Body of pancreas (tissue), 4 donors: ENCODE data around the gene LMNTD1.

ENCODE experiments used
- POLR2A ChIP-seq, 3 donors: fragments of 450-650 bp; IDR thresholded peaks; one replicate each; pipeline ENCODE4 v1.6.1; 2016; ENCODE audit warnings: antibody characterized with exemption in 3 of 3, mild to moderate bottlenecking in 2 of 3
- TF ChIP-seq, protein P1 (sequence below), 7 experiments: fragments of 450-650 bp in 4 of 7; fragments of 200-600 bp in 3 of 7; sonication (generic) in 3 of 7; IDR thresholded peaks; one replicate each; pipeline ENCODE4 v1.5.1; 2016 to 2019; ENCODE audit warnings: antibody characterized with exemption in 7 of 7

- no peak for TF ChIP-seq POLR2A (IDR thresholded peaks at IDR 0.05)
- TF ChIP-seq, protein P1, sequence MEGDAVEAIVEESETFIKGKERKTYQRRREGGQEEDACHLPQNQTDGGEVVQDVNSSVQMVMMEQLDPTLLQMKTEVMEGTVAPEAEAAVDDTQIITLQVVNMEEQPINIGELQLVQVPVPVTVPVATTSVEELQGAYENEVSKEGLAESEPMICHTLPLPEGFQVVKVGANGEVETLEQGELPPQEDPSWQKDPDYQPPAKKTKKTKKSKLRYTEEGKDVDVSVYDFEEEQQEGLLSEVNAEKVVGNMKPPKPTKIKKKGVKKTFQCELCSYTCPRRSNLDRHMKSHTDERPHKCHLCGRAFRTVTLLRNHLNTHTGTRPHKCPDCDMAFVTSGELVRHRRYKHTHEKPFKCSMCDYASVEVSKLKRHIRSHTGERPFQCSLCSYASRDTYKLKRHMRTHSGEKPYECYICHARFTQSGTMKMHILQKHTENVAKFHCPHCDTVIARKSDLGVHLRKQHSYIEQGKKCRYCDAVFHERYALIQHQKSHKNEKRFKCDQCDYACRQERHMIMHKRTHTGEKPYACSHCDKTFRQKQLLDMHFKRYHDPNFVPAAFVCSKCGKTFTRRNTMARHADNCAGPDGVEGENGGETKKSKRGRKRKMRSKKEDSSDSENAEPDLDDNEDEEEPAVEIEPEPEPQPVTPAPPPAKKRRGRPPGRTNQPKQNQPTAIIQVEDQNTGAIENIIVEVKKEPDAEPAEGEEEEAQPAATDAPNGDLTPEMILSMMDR (IDR thresholded peaks at IDR 0.05), result no peak
Observed at GRCh38 chr12:25587346-25587745, 34.3 kb upstream of the LMNTD1 start.
